Measurements from ENCODE around the gene EIF5B.

- TF ChIP-seq, protein P1, sequence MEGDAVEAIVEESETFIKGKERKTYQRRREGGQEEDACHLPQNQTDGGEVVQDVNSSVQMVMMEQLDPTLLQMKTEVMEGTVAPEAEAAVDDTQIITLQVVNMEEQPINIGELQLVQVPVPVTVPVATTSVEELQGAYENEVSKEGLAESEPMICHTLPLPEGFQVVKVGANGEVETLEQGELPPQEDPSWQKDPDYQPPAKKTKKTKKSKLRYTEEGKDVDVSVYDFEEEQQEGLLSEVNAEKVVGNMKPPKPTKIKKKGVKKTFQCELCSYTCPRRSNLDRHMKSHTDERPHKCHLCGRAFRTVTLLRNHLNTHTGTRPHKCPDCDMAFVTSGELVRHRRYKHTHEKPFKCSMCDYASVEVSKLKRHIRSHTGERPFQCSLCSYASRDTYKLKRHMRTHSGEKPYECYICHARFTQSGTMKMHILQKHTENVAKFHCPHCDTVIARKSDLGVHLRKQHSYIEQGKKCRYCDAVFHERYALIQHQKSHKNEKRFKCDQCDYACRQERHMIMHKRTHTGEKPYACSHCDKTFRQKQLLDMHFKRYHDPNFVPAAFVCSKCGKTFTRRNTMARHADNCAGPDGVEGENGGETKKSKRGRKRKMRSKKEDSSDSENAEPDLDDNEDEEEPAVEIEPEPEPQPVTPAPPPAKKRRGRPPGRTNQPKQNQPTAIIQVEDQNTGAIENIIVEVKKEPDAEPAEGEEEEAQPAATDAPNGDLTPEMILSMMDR (IDR thresholded peaks at IDR 0.05) = no peak
- TF ChIP-seq POLR2A (IDR thresholded peaks at IDR 0.05) (no peak), POLR2AphosphoS5 (IDR thresholded peaks at IDR 0.05) (no peak)
Observed at GRCh38 chr2:99373144-99373543, 36.0 kb downstream of the EIF5B start.

Data from breast epithelium (tissue), 3 donors.